Fibroblast of lung (primary cell): ENCODE data around the gene S100B.

Experiments
- CTCF ChIP-seq, 2 donors: IDR thresholded peaks in 1 of 2; conservative IDR thresholded peaks in 1 of 2; 1 replicate in 1 of 2; 2 replicates in 1 of 2; pipeline ENCODE4 v1.5.1; 2011 to 2012; ENCODE audit warnings: low read length in 2 of 2, control low read depth in 1 of 2, inconsistent platforms in 1 of 2, low read depth in 1 of 2, mild to moderate bottlenecking in 1 of 2
- EZH2 ChIP-seq: IDR thresholded peaks from 2 replicates; pipeline ENCODE4 v1.5.1; 2012; ENCODE audit warnings: low read length, control low read depth, mild to moderate bottlenecking; ENCODE audit errors: missing control alignments

GRCh38 chr21:46555678-46556077, 49.2 kb downstream of the S100B start:
- TF ChIP-seq CTCF (conservative IDR thresholded peaks at IDR 0.05 in 1 of 2, IDR thresholded peaks at IDR 0.05 in 1 of 2; ENCODE audit: low read depth in 1 of 2, low read length in 2 of 2) (no peak), EZH2 (no peak)
